ENCODE results near the gene ACSF3.

- no peak for TF ChIP-seq CTCF (conservative IDR thresholded peaks at IDR 0.05; ENCODE audit: low read depth, low read length)
- no peak for TF ChIP-seq EZH2 (IDR thresholded peaks at IDR 0.05; ENCODE audit: low read length, unreplicated experiment)
- TF ChIP-seq EZH2phosphoT487 (IDR thresholded peaks at IDR 0.05; ENCODE audit: borderline replicate concordance, low read length), result no peak
Observed at GRCh38 chr16:89079434-89079980, 14.1 kb upstream of the ACSF3 start.
